Measurements from ENCODE around the gene PSMB9. TPM values are rescaled to one million over a fixed set of nuclear protein-coding genes. Genes with fewer than 3 reads are reported as not detected.

PSMB9 gene
- total and polyA plus RNA-seq, 8 donors = 5.1 to 18.1 (median 7.0) TPM

DNA sequence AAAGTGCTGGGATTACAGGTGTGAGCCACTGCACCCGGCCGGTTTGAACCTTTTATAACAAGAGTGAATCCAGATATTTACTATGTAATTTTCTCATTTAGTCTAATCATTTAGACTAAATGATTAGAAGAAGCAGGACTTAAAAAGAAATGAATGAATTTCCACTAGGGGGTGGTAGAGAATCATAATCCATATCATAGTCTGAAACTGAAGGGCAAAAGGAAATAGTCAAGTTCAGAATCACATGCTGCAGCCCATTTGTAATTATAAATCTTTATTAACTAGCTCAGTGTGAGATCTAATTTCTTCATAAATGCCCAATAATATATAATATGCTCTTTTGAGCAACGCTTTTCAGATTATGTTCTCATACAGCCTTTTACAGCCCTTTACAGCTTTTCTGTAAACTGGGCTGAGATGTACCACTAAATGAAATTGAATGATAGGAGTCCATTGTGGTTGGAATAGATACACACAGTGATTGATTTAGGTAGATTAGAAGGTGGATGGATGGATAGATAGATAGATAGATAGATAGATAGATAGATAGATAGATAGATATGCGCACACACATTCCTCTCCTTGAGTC, 31.8 kb downstream of the PSMB9 start:
- H3K4me3 ChIP-seq = no peak overlapping the region
- no peaks in the 10 kb centered on the region for H3K27me3 ChIP-seq
- WGBS, 2 donors = 27 to 28% methylated on average over 4 of the region's 4 CpGs
- H3K4me1 ChIP-seq = peaks cover 0 to 5% (median 0%) of the 10 kb centered on the region in 3 donors
- no peaks in the 10 kb centered on the region for H3K9me3 ChIP-seq
- intact Hi-C loops (cut with DNase I) = loop anchor here in 2 of 3 donors (5.0 kb wide), 2 partner anchors 62 to 92 kb away; no protein-coding TSS in a partner anchor
- H3K36me3 ChIP-seq = no peaks in the 10 kb centered on the region
- ATAC-seq (peak; percentile 73 to 91 (median 86)), FAIRE-seq (peak; percentile 93), DNase-seq (no peak)
- TF ChIP-seq, protein P1, sequence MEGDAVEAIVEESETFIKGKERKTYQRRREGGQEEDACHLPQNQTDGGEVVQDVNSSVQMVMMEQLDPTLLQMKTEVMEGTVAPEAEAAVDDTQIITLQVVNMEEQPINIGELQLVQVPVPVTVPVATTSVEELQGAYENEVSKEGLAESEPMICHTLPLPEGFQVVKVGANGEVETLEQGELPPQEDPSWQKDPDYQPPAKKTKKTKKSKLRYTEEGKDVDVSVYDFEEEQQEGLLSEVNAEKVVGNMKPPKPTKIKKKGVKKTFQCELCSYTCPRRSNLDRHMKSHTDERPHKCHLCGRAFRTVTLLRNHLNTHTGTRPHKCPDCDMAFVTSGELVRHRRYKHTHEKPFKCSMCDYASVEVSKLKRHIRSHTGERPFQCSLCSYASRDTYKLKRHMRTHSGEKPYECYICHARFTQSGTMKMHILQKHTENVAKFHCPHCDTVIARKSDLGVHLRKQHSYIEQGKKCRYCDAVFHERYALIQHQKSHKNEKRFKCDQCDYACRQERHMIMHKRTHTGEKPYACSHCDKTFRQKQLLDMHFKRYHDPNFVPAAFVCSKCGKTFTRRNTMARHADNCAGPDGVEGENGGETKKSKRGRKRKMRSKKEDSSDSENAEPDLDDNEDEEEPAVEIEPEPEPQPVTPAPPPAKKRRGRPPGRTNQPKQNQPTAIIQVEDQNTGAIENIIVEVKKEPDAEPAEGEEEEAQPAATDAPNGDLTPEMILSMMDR (IDR thresholded peaks at IDR 0.05) = peak; percentile 12 to 51 (median 33)
- no peak overlapping the region for H3K27ac ChIP-seq

DNA sequence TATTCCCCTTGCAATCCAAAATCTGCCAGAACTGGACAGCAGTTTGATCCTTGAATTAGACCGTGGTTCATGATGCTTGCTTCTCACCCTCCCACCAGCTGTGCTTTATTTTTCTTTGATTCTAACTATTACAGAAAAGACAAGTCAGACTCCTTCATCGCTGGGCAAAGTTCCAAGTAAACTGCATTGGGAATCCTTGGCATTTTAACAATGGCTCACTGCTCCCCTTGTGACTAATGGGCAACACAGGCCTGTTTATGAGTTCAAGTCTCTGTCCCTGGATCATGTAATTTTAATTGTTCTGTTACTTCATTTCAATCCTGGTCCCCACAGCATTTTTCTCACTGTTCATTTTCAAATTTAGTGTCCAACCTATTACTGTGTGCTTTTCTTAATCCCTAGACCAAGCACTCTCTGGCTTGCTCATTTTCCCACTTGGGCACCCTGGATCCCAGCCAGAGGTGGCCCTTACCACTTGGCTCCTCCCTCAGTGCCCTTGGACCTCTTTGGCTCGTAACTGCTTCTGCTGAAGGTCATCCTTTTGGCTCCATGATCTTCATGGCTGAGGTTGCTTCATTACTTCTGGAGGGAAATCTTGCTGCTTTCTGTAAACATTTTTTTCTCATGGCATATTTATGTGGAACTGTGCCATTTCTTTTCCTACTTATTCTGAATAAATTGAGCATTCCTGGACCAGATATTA, 32.8 kb downstream of the PSMB9 start:
- FAIRE-seq = no peak

DNA sequence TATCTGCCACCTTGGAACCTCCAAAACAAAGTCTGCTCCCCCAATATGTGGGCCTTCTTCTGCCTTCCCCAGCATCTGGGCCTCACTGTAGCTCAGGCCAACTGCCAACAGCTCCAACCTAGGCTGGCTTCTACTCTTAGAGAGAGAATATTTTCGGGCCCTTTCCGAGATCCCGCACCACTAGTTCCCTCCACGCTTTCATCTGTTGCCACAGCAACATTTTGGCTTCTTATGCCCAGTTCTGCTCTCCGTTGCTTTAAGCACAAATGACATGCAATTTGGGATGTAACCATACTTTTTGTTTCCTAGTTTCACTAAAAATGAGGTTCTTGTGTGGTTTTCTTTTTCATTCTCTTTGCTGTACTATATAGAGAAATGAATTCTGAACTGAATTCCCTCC, 33.6 kb downstream of the PSMB9 start:
- ATAC-seq (no peak), FAIRE-seq (no peak), DNase-seq (no peak)
- TF ChIP-seq, protein P1 (IDR thresholded peaks at IDR 0.05) = no peak
- no peaks in the 10 kb centered on the region for H3K36me3 ChIP-seq
- no peaks in the 10 kb centered on the region for H3K27me3 ChIP-seq
- peaks cover 0 to 5% (median 0%) of the 10 kb centered on the region in 3 donors for H3K4me1 ChIP-seq
- intact Hi-C loops (cut with DNase I) = loop anchor here in 2 of 3 donors (5.0 kb wide), 2 partner anchors 60 to 90 kb away; no protein-coding TSS in a partner anchor
- H3K9me3 ChIP-seq = no peaks in the 10 kb centered on the region
- no peak overlapping the region for H3K4me3 ChIP-seq
- 84 to 91% methylated on average over 5 of the region's 5 CpGs for WGBS, 2 donors
- H3K27ac ChIP-seq = no peak overlapping the region

More for the DNA sequence above, 32.8 kb downstream of the PSMB9 start:
- WGBS, 2 donors = 34 to 44% methylated on average over 3 of the region's 3 CpGs
- Histone ChIP-seq H3K4me1 (peaks cover 0 to 5% (median 0%) of the 10 kb centered on the region in 3 donors), H3K36me3 (no peaks in the 10 kb centered on the region), H3K27ac (no peak overlapping the region), H3K27me3 (no peaks in the 10 kb centered on the region), H3K4me3 (no peak overlapping the region), H3K9me3 (no peaks in the 10 kb centered on the region)
- TF ChIP-seq, protein P1 (IDR thresholded peaks at IDR 0.05) = no peak
- ATAC-seq (peak in 3 of 4 donors; percentile 30 to 61 (median 49)), DNase-seq (peak in 4 of 6 donors; percentile 23 to 49 (median 32))
- intact Hi-C loops (cut with DNase I) = loop anchor here in 2 of 3 donors (5.0 kb wide), 2 partner anchors 60 to 90 kb away; no protein-coding TSS in a partner anchor

DNA sequence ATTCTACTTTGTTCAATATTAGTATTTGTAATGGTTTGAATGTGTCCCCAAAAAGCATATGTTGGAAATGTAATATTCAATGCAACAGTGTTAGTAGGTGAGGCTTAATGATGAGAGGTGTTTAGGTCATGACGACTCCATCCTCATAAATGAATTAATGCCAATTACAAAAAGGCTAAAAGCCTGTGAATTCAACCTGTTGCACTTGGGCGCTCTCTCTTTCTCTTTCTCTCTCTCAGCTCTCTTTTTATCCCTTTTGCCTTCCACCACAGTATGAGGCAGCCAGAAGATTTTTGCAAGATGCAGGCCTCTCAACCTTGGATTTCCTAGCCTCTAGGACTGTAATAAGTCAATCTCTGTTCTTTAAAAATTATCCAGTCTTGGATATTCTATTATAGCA, 34.6 kb downstream of the PSMB9 start:
- ATAC-seq (no peak), FAIRE-seq (no peak), DNase-seq (no peak)
- Histone ChIP-seq H3K27ac (no peak overlapping the region), H3K9me3 (no peaks in the 10 kb centered on the region), H3K4me1 (peaks cover 0 to 5% (median 5%) of the 10 kb centered on the region in 3 donors), H3K27me3 (no peaks in the 10 kb centered on the region), H3K36me3 (no peaks in the 10 kb centered on the region), H3K4me3 (no peak overlapping the region)
- intact Hi-C loops (cut with DNase I) = loop anchor here in 2 of 3 donors (5.0 kb wide), 2 partner anchors 59 to 89 kb away; no protein-coding TSS in a partner anchor
- 89 to 92% methylated on average over 2 of the region's 2 CpGs for WGBS, 2 donors
- TF ChIP-seq, protein P1 (IDR thresholded peaks at IDR 0.05) = no peak
